Left renal pelvis (tissue), 4 donors: ENCODE measurements around the gene TSPAN5. TPM values are rescaled to one million over a fixed set of nuclear protein-coding genes. Genes with fewer than 3 reads are reported as not detected.

Experiments used
- DNase-seq, 4 donors: peaks; one replicate each; pipeline ENCODE4 v3.0.0-alpha.2; 2013; ENCODE audit warnings: low read depth in 4 of 4, low spot score in 3 of 4
- polyA plus RNA-seq, 4 donors: library from polyadenylated mRNA; unstranded; fragments of 120-200 nt; gene quantifications; one replicate each; pipeline ENCODE4 v1.2.1, GENCODE V29; 2013; ENCODE audit not compliant: insufficient read length in 4 of 4

TSPAN5 gene
- polyA plus RNA-seq, 4 donors, result 12.9 to 30.9 (median 25.5) TPM

DNA sequence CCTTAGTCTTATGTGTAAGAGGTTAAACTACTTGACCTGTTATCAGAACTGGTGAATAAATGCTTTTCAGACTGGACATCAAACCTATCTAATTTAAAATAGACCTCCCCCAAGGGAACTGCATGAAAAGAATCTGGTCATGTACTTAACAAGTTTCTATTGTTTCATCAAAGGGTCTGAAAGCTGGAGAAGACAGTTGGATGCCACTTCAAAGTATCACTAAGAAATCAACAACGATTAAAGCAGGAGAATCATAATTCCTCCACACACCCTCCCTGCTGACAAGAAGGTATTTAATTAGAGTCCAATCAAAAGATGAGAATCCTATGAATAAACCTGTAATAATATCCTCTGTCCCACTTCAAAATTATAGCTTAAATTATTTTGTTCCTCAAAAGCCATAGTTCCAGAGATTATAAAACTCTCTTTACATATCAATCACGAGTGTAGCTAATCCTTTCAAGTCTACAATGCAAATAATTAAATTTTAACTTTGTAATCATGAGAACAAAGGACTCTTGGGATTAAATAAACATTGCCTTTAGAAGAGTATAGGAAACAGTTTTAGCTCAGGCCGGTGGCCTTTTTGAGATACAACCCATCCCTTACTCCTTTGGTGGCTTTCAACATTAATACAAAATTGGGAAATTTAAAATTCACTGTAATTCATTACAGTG lies 35.1 kb downstream of the TSPAN5 start:
- DNase-seq, result no peak

DNA sequence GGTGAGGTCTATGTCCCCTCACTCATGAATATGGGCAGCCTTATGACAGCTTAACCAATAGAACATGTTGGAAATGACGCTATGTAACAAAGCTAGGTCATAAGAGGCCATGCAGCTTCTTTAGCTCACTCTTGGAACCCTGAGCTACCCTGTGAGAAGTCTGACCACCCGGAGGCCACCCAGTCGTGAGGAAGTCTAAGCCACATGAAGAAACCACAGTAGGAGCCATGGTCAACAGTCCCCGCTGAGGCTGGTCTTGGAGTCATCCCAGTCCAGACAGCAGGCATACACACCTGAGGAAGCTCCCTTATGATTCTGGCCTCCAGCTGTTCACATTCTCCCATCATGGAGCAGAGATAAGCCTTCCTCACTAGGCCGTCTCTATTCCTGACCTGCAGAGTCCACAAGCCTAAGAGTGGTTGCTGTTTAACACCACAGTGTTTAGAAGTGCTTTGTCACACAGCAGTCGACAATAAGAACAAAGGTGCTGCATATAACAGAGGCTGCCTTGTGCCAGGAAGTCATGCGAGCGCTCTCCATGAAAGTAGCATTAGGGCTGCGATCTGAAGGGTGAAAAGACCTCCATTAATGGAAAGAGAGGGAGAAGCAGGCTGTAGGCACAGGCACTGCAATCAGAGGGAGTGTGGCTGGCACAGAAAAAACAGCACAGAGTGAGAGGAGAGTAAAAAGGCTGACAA lies 38.2 kb downstream of the TSPAN5 start:
- DNase-seq, result no peak

DNA sequence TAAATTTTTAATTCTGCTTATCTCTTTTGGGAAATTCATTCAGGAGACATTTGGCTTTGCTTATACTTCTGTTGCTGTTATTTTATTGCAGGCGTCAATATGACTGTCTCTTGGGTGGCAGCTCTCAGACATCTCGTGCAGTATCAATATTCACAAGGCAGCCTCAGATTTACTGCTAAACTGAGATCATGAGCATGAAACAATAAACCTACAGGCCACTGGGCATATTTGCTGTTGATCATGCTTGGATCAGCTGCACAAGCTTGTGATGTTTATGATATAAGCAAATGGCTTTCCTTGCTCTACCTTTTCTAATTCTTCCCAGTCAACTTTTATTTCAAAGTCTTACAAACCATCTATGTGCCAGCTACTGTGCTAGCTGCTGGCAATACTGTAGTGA lies 39.2 kb downstream of the TSPAN5 start:
- DNase-seq, result no peak

DNA sequence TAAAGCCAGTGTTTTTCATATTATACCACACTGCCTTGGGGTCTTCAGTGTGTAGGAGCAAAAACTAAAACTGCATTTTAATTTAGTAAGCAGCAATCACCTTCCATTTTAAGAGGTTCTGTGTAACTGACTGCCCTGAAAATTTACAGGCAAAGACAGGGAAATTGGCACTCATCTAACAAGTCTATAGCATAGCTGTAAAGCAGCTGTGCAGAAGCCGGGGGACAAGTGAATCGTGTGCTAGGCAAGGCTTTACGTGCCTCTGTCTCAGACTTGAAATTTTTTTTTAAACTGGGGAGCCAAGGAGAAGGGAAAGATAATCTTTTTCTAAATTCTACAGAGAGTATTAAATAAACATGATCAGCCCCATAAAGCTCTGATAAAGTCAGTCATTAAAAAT lies 39.7 kb downstream of the TSPAN5 start:
- no peak for DNase-seq

DNA sequence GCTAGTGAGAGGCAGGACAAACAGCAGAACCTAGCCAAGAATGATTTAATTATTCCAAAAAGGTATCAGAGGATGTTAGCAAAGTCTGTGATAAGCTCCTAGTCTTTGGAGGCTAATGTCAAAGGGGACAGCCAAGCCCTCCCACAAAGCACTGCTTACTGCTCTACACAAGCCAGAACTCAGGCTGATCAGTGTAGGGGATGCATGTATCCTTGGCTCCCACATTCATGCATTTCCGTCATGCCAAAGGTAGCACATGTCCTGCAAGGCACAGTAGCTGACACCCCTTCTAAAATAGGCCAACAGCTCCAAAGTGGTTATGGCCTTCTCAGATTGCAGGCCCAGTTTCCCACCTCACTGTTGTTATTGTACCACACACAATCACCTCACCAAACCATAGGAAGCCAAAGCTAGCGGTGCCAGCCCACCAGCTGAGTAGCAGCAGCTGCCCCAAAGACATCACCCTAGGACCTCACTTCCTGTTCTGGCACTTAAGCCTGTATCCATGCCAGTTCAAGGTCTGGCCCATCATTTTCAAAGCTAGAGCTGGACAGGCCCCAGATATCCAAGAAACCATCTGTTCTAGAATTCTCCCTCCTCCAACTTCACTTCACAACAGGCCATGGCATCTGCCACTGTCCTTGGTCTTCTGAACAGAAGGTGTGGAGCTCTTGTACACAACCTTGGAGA lies 40.9 kb downstream of the TSPAN5 start:
- DNase-seq, result no peak

DNA sequence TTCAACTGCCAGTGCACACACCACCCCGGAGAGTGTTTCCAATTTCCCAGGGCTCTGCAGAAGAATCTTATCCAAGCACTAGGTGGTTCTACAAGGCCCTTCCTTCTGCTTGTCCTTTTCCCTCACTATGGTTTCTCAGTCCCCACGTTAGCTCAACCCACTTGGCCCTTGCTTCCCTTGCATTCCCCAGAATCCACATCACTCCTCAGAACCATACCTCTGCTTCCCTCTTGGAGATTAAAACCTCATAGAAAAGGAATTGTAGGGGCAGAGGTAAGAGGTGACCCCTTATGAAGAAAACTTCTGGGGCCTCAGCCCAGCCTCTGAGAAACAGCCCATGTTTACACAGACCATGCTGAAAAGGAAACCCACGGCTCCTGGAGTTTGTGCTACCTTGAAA lies 42.4 kb downstream of the TSPAN5 start:
- DNase-seq, result no peak

DNA sequence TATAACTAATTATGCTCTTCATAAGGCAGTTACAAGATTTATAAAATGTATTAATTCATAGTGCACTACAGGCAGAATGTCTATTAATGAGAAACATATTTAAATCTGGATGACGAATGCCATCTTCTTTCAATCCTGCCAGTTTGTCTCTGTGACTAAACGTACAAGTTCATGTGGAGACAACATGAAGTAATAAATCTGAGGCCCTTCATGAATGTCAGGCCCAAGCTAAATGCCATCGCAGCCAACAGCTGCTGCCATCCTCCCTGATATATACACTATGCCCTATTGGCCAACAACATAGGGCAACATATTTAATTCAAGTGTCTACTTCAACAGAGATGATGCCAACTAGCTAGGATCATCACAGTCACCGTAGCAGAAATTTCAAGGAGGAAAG lies 43.7 kb downstream of the TSPAN5 start:
- no peak for DNase-seq

DNA sequence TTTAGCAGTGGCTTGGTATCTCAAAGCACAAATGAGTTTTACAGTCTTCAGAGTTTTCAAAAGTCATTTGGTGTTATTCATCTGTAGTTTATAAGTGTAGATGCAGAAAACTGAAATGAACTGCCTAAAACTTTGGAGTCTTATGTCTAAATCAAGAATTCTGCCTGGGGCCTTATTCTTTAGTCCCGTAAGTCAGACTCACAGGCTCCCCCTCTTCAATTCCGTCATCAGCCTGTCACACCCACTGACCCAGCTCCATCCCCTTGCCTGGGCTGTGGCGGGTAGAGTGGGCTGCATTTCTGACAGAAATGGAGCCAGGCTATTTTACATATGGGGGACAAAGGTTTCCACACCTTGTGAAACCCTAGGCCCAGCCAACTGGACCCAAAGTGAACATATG lies 44.3 kb downstream of the TSPAN5 start:
- DNase-seq, result no peak

DNA sequence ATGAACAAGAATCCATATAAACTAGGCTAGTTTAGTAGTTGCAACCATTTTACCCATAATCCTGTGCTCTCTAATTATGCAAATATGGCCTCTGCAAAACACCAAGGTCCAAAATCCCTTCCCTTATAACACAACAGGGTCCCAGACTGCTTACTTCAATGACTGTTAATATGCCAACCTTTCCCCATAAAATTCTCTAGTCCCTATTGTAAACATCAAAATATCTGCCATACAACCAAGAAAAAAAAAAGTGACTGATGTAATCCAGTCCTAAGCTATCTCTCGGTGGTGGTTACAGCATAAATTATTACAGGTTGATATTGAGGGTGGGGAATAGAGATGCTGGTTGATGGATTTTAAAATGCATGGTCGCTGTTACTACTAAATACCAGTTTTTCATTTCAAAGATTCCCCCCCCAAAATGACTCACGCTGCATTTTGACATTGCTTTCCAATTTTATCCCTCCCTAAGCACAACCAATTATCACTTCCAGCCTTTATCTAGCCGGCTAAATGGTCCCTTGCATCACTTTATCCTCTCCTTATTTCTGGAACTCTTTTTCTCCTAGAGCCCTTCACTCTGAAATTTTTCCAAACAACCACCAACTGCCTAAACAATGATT lies 44.8 kb downstream of the TSPAN5 start:
- DNase-seq, result no peak

DNA sequence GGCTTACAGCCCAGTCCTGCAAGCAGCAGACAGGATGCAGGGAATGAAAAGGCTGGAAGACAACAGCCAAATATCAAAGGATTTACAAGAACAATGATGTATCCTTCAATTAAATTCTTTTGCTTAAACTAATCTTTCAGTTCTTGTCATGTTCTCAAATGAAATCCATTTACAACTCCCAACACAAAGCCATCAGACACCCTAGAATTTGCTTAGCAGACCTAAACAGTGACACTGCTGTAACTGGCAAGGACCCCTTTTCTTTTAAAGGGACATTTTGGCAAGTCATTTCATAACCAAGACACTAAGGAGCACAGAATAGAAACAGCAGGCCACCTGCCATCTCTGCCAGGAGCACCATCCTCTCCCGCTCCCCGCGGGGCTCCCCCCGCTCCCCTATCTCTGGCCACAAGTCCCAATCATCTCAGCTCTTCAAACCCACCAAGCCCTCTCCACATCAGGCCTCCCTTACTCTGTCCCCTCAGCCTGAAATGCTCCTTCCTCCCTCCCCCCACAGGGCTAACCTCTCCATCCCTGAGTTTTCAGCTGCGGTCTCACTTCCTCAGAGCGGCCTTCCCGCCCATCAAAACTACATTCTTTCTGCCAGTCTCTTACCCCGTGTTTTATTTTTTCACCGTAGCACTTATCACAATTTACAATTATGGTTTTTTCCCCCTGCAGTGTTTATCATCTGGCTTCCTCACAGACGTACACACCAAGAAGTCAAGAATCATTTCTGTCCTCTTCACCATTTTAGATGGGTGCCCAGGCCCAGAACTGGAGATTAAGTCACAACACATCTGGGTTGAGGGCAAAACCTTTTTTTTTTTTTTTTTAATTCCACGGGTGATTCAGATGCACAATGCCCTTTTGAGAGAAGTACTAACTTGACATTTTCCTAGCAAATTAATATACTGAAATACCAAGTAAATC lies 45.8 kb downstream of the TSPAN5 start:
- DNase-seq, result no peak

DNA sequence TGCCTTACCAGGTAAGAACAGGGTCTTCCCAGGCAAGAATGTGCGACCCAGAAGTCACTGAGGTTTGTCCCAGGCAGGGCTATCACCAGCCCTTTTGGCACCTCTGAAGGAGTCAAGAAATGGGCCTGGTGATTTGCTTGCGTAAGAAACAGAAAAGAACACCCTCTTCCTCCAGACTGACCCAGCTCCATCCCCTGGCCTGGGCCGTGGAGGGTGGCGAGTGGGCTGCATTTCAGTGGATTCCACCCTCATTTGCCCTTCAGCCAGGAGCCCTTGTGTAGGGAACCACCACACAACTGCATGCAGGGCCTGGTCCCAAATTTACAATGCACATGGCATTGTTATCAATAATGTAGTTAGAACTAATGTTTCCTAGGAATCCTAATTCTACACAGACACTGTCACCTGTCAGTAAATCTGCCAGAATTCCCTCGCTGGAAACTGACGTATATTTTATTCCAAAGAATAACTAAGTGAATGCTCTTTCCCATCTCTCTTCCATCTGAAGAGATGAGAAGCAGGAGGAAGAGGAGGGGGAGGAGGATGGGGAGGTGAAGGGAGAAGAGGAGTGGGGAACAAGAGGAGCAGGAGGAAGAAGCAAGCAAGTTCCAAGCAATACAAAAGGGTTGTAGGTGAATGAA lies 46.6 kb downstream of the TSPAN5 start:
- no peak for DNase-seq

DNA sequence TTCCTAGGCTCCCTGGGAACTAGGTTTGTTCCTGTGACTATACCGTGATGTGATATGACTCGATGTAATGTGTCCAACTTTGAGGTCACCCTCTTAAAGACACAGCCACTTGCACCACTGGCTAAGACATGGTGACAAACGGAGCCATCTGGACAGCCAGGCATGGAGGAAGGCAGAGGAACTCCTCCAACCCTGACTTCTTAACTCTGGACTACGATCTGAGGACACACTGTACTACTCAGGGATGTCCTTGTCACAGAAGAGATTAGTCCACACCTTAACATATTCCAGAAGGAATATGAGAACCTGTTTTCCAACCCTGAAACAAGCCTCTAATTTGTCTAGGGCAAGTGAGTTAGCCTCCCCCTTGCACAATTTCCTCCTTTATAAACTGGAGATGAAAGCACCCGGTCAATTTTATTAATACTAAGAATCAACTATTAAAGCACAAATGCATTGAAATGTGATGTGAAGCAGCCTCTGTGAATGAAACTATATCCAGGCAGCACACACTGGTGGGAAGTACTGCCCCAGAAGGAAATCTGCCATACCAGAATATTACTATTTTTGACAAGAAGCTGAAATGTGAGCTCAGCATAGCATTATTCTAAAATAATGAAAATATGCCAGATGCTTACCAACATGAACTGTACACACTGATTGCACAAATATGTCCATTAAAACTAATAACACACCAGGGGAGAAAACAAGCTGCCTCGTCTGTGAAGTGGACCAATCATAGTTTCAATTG lies 47.3 kb downstream of the TSPAN5 start:
- DNase-seq, result no peak

DNA sequence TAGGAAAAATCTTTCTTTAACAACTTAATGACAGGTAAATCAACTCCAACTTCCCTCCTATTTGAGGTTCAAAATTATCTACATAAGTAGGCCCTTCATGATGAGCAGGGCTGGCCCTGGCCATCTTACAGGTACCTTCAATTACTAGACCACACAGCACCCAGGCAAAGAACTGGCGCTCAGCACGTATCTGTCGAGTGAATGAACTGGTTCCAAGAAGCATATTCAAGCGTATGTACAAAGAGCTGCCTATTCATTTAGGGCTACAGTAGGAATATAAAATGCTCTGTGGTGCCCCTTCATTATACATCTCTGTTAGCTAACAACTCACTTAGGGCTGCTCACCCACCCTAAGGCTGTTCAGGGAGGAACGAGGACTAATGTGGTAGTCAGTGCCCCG lies 48.0 kb downstream of the TSPAN5 start:
- no peak for DNase-seq

DNA sequence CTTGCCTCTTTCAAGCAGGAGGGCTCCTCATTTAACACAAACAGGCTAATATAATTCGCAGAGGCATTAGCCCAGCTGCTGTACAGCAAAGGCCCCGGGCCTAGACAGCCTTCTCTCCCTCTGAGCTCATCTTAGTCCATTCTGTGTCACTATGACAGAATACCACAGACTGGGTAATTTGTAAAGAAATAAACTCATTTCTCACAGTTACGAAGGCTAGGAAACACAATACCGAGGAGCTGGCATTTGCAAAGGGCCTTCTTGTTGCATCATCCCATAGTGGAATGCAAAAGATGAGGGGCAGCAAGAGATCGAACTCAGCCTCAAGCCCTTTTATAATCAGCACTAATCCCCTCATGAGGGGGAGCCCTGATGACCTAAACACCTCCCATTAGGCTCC lies 48.5 kb downstream of the TSPAN5 start:
- DNase-seq, result no peak

DNA sequence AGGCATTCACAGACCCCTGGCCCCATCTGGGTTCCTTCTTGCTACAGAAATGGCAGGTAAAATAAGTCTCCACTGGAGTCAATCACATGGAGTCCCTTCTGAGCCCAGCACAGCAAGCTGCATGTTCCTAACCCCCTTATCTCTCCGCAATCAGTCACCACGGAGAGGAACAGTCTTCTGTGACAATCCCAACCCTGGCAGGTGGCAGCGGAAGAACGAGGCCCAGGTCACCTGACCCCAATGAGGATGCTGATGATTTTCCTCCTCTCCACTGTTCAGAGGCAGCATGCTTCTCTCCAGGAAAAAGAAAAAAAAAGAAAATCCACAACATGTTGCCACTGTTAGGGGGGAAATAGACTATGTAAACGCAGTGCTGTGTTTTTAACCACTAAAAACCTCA lies 50.1 kb downstream of the TSPAN5 start:
- no peak for DNase-seq

DNA sequence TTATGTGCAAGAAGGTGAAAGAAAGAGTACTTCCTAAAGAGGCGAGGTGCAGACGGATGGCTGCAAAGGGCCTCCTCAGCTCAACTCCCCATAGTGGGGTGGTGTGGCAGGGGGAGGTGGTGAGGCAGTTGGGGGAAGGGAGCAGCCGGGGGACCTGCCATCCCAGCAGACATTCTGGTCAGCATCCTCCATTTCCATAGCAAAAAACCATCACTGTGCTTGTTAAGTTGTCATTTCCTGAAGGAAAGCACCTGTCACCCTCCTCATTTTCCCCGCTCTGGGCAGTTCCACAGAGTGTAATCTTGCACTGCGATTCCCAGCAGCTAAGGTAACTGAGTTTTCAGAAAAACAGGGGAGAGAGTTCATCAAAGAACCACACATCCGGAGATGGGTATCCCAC lies 51.5 kb downstream of the TSPAN5 start:
- peak in 2 of 4 donors; percentile 10 to 22 for DNase-seq

DNA sequence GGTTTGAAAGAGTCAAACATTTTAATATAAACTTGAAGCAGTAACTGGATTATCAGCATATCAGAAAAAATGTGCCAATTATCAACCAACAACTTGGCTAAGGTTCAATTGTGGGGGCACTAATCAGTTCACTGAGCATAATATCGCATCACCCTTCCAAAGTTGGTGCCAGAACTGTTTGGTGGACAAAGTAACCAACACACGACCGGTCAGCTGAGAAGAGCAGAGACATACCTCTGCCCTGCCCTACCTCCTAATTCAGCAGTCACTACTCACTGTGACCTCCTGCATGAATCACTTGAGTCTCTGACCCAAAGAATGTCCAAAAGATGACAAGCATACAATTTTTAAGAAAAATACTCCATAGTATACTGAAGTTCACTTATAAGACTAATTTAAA lies 53.2 kb downstream of the TSPAN5 start:
- no peak for DNase-seq

DNA sequence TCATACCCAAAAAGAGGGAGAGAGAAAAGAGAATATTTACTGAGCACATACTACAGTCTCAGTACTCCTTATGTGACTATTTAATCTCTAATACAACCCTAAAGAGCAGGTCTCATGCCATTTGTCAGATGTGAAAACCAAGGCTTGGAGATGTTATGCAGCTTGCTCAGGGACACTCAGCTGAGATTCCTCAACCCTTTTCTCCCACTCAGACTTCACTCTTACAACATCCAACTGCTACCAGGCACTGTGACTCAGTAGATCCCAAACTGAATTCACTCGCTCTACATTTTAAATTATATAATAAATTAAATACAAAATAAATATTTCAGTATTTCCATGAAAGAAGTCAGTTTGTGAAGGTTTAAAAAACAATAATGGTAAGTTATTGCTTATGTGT lies 53.7 kb downstream of the TSPAN5 start:
- DNase-seq, result no peak
